Stimulated activated naive CD4-positive, alpha-beta T cell (primary cell): ENCODE data around the gene TMEM44.

Experiments
- DNase-seq, 6 experiments: peaks; one replicate each; lab custom pipeline; 2025; lab: John Stamatoyannopoulos, UW

Gene TMEM44

DNA sequence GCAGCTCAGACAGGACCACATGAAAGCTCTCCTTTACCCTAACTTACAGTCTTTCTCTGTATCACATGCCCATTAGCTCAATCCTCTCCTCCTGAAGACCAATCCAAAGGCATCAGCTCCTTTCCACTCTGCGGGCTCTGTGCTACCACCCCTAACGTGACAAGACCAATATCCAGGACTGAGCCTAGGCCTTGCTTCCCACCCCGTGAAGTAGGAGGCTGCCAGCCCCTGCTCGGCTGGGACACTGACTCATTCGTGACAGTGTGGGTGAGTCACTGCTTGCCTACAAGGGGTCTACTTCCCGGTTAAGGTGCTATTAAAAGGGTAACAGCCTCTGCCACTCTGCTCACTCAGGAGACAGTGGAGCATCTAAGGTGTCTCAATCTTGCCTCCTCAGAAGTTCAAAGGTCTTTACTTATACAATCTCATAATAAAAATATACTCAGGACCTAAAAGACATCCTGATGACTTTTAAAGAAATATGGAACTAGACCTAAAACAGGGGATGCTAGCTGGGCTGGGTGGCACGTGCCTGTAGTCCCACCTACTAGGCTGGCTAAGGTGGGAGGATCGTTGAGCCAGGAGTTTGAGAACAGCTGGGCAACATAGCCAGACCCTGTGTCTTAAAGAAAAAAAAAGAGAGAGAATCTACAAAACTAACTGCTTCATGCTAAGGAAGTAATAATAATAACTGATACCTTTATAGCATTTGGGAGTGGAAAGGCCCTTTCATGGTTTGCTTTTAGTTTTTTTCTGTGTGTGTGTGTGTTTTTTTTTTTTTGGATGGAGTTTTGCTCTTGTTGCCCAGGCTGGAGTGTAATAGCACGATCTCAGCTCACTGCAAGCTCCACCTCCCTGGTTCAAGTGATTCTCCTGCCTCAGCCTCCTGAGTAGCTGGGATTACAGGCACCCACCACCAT is 55.0 kb downstream of the TMEM44 start:
- no peak for DNase-seq

DNA sequence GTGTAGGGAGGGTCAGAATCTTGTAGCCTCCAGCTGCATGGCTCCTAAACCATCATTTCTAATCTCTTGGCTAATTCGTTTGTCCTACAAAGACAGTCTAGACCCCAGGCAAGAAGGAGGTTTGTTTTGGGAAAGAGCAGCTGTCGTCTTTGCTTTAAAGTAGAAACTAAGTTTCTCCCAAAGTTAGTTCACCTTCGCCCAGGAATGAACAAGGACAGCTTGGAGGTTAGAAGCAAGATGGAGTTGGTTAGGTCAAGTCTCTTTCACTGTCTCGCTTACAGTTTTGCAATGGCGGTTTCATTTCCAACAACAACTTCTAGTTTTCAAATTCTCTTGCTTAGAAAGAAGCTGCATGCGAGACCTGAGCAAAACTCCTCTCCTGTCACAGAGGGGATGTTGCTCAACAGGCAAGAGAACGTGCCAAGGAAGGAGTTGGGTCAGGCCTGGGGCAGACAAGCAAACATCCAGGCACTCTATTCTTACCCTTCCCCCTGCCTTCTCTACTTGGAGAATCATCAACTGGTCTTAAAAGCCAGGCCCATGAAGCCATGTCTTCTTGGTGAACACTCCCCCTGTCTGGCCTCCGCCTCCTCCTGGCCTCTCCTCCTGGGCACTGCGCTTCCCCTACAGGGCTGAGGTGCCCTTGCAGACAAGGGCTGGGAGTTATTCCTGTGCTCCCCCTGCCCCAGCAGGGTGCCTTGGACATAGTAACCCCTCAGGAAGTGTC is 57.6 kb downstream of the TMEM44 start:
- DNase-seq = no peak

DNA sequence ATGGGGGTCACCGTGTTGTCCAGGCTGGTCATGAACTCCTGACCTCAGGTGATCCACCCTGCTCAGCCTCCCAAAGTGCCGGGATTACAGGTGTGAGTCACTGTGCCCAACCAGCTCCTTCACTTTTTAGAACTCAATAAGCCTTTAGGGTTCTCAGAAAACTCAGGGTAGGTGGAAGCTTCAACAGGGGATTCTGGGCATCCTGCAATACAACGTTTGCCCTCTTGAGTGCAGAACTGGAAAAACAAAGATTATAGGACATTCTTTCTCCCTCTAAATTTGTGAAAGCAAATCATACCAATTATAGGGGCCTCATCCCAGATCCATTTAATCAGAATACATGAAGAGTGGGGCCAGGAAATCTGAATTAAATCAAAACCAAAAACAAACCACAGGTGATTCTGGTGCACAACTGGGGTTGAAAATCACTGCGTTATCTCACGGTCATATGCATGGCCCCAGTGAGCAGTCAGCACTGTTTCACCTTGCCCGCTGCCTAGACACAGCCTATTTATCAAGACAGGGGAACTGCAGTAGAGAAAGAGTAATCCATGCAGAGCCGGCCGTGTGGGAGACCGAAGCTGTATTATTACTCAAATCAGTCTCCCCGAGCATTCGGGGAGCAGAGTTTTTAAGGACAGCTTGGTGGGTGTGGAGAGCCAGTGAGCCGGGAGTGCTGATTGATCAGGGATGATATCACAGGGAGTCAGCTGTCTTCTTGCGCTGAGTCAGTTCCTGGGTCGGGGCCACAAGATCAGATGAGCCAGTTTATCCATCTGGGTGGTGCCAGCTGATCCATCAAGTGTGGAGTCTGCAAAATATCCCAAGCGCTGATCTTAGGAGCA is 58.4 kb downstream of the TMEM44 start:
- no peak for DNase-seq

DNA sequence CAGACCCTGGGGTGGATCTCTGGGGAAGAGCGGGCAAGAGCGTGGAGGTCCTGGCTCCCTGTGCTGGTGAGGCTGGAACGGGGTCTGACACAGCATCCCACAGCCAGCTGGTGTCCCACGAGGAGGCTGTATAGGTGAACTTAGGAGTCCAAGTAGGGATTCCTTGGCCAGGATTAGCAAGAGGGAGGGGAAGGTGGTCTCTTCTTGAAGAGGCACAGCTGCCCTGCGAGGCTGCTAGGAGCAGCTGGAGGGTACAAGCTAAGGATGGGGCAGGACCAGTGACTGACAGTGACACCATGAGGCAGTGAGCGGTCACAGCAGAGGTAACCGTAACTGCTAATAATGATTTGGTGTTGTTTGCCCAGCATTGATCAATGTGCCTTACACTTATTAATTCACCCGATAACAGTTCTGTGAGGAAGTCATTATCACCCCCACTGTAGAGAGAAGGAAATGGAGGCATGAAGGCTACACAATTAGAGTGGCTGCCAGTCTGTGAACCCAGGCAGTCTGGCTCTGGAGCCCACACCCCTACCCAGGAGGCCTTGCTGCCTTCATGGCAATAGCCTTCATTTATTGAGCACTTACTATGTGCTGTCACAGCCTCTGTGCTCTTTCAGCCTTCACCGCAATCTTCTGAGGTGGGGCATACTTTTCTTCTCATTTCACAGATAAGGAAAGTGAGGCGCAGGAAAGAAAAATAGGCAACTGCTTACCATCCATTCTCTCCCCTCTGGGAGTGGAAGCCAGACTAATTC is 59.4 kb downstream of the TMEM44 start:
- DNase-seq = peak in 3 of 6 experiments; percentile 4 to 21 (median 20)

DNA sequence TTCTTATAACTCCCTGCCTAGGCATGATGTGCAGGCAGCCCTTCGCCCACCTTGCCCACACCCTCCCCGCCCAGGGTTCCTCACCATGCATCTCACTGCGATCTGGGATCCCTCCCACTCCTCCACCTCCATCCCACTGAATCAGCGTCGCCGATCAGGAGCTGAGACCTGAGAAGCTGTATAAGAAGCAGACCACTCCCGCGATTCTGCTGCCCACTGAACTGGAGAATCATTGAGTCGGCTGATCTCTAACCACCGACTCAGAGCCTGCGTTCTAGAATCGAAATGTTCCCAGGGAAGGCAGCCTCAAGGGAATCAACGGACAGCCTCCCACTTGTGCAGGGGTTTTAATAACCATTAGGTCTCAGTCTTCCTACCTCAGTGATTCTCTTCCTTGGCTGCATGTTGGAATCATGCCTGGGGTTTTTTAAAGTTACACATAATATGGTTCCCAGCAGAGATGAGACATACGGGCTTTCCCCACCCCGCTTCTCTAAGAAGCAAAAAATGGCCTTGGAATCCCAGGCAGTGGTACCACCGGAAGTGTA is 60.2 kb downstream of the TMEM44 start:
- no peak for DNase-seq

DNA sequence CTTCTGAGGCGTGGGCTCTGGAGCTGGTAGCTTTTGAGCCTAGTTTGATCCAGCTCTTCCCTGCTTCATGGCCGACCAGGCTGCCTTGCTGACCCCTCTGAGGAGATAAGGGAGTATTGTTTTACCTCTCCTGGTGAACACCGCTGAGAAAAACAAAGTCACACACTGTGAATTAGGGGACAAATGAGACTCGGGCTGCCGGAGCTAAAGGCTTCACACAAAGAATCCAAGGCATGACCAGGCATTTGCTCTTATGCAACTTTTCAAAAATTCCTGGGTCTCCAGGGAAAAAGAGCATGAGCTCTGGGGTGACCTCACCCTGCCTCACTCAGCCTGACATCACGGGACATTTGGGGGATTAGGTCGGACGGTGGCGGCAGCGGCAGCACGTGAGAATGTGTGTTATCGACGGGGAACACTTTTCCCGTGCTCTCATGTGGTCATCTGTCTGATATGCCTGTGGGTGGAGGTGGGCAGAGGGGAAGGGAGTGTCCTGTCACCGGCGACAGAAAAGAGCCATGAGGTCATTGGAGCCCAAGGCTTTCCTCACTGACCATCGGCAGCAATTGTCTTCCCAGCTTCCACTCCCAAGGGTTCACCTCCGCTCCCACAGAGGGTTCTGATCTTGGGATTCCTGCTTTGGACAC is 61.0 kb downstream of the TMEM44 start:
- DNase-seq = no peak

DNA sequence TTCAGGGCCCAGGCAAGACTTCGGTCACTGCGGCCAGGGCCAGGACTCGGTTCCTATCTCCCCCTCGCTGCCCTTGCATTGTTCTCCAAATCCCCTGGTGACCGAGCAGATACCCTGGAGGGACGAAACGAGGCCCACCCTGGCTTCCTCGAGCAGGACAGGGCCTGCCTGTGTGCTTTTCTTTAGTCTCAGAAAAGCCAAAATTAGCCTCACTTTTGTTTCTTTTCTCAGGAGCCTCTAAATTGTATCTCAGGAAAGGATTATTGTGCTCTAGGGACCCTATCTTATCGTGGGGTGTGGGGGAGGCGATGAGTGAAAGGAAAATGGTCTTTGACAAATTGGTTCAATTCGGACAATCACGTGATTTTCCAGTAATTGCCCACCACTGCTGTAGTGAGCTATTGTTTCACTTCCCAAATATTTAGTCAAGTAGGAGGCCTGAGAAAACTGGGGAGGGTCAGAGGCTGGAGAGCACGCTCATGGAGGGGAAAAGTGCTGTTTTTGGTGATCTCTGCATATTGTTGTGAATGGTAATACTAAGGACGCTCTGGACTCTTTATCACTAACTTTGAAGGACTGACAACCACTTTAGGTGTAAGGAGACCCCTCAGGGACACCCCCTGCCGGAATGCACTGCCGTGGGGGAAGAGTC is 61.6 kb downstream of the TMEM44 start:
- no peak for DNase-seq

DNA sequence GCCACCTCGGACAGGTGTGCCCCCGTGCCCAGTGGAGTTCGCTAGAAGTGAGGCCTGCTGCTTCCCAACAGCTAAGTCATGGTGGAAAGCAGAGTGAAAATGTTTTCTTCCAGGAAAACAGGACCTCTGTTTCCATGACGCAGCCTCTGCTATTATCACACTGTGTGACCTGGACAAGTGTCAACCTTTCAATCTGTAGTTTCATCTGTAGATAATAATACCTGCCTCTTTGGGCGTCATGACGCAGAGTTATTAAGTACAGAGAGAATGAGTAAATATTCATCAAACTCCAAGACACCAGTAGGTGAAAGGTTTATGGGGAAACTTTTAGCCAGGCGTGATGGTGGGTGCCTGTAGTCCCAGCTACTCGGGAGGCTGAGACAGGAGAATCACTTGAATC is 62.3 kb downstream of the TMEM44 start:
- DNase-seq = no peak

DNA sequence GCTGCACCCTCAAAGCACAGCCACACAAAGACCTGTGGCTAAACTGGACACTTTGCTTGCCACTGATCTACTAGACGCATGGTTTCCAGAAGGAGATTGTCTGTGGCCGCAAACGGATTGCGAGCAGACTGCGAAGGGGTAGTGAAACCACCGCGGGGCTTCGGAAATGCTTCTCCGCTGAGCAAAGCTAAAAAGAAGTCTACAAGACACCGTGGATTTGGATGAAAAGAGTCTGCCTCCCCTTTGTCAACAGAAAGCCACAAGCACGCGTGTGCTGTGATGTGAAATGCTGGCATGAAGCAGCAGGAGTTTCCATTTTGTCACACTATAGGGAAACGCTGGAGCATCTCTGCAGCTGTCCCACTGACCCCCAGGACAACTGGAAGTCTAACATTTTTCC is 63.0 kb downstream of the TMEM44 start:
- no peak for DNase-seq

DNA sequence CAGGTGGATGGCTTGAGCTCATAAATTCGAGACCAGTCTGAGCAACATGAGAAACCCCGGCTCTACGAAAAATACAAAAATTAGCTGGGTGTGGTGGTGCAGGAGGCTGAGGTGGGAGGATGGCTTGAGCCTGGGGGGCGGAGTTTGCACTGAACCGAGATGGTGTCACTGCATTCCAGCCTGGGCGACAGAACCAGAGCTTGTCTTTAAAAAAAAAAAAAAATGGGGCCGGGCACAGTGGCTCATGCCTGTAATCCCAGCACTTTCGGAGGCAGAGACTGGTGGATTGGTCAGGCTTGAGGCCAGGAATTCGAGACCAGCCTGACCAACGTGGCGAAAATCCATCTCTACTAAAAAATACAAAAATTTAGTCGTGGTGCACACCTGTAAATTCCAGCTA is 64.0 kb downstream of the TMEM44 start:
- DNase-seq = no peak

DNA sequence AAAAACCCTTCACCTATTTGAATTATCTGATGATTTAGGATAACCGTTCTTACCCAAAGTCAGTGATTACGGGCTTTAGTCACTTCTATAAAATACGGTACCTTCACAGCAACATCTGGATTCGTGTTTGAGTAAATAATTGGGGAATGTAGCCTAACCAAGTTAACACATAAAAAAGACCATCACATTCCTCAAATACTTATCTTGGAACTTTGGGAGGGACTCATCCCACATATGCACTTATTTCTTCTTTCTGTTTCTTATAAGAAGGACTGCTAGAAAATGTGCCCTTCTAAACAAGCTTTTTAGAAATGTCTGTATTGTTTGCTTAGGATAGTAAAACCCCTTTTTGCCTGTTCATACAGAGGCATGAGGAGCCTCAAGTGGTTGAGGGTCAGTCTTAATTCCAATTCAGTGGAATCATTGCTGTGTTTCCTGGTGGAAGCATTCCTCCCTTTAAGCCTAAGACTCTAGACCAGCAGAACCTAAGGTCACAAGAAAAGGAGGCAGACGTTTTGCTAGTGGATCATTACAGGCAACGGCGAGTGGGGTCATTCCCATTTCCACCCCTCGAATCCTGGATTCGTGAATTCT is 67.5 kb downstream of the TMEM44 start:
- DNase-seq = no peak

DNA sequence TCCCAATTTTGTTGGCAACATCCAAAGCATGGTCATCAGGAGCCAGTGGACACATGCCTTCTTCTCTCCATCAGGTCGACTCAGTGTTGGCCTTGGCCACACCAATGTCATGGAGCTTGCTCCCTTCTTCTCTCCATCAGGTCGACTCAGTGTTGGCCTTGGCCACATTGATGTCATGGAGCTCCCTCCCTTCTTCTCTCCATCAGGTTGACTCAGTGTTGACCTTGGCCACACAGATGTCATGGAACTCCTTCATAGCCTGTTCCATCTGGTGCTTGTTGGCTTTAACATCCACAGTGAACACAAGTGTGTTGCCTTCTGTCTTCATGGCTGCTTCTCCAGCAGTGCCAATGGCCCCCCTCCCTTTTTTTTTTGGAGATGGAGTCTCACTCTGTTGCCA is 70.2 kb downstream of the TMEM44 start:
- no peak for DNase-seq

DNA sequence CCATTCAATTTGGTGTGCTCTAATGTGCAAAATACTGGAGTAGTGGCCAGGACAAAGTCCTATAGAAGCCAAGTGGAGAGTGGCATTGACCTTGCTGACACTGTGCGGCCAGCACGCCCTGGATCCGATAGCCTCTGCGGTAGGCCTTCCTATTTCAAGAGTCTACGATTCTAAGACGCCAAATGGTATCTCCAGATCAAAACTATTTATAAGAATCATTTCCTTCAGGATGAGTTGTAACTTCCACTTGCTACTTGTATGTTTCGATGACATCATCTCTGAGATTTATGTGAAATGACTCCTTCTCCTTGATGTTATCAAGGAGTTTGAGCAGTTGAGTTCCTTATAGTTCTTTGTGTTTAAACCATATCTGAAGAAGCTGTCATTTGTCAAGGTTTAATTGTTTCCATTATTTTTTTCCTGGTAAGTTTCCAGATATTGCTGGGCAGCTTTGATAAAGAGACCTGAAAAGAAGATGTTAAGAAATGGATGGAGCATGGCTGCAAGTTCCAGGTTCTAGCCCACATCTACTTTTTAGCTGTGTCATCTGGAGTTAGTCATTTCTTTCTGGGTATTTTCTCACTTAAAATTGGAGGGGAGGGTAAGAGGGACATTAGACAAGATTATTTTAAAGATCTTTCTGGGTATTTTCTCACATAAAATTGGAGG is 71.8 kb downstream of the TMEM44 start:
- DNase-seq = no peak

DNA sequence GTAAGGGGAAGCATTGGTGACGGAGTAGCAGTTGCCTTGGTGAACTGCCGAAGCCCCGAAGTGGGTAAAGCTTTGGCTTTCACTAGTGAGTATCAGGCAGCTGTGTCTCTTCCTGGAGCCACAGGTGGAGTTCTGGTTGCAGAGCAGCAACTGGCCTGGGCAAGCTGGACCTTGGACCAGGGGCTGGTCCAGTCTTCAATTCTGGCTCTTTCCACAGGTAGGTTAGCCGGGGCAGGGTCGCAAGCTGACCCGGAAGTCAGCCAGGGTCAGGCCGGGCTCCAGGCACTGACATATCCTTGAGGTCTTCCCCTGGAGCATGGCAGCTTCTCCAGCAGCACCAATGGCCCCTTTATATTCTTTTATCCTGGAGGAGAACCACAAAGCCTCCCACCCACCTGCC is 73.2 kb downstream of the TMEM44 start:
- DNase-seq = no peak

DNA sequence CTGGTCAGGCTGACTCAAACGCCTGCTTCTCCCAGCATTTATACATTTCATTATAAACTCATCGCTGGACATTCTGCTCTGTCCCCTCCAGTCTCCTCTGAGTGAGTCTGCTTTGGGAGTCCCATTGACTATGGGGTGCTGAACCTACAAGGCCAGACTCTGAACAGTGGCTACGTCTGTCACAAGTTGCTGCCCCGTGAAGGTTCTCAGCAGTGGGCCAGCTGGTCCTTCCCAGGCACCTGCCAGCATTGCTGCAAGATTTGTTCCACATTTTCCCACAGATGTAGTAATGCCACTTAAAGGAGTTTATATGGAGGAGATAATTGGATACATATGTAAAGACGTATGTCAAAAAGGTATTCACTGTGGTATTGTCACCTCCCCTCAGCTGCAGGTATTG is 73.7 kb downstream of the TMEM44 start:
- no peak for DNase-seq

DNA sequence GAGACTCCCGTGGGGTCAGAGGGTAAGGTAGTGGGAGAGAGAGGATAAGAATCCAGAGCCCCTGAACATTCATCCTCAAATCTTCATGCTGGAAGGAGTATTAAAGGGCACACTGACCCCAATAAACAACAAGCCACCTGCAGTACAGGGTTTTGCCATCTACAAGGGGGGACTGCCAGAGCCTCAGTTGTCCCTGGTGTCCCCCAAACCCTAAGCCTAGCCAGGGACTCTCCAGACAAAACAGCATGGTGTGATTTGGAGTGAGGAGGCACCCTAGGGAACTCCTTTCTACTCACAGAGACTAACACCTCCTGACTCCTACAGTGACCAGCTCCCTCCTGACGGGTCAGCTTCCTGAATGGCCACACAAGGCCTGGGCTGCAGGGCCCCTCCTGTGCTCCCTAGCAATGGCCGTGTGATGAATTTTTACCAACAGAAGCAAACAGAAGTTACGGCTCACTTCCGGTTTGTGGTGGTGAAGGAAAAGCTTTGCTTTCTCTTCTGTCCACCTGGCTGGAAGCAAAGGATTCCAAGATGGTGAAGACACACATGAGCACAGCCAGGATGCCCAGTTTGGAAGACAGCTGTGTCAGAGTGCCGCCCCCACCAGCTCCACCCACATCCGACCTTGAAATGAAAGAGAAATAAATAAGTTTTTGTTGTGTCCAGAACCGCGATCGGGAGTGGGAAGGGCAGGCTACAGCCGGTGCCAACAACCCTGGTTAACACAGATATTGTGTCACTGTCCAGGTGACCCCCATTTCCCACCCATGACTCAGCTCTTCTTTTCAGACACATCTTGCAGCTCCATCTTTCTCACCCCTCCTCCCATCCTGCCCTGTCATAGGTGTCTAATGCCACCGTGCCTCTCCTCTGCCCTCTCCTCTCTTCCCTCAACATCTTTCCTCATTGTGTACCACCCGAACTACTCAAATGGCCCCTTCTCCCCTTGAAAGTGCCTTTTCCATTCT is 76.8 kb downstream of the TMEM44 start:
- DNase-seq = peak in 1 of 6 experiments; percentile 2

DNA sequence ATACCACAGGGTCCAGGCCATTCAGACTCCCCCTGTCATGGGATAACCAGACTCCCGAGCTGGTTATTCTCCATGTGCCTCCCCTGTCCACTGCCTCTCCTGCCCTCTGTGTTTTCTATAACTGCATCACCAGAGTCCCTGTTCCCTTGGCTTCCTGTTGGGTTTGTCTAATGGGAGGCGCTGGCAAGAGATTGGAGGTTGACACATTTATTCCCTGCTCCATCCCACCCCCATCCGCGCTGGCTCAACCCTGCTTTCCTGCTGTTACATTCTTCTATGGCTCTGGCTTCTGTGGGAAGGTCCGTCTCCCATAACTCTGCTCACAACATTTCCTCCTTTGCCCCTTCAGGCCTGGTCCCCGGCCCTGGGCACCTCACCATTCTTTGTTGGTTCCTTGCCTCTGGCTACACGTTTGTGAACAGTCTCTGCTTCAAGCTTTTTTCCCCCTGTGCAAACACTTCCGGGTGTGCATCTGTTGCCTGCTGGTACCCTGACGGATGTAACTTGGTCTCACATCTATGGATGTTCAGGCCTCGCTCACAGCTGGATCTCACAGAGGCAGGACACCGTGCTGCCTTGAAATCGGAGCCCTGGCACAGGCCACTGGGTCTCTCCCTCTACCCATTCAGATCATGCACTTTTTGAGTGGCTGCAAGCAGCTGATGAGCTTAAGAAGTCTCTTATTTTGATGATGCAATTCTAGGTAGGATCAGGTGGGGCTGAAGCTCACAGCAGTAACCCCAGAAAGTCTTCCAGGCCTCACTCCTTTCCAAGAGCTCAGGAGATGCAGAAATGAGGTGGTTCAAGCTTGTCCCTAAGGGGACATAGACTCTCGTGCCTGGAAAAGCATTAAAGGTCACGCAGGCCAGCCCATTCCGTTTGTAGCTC is 77.8 kb downstream of the TMEM44 start:
- DNase-seq = no peak
